C4-2B (cell line): Measurements from ENCODE around the gene PGAM5.

ENCODE experiments used
- H3K27ac ChIP-seq: fragments of 450-650 bp; 2 replicates; pipeline ENCODE4 v1.5.1; 2017
- ZFX ChIP-seq: fragments of 450-650 bp; IDR thresholded peaks from 2 replicates; pipeline ENCODE4 v1.6.1; 2017
- TF ChIP-seq, protein P1 (sequence below): fragments of 450-650 bp; conservative IDR thresholded peaks from 2 replicates; pipeline ENCODE4 v1.5.1; 2017; ENCODE audit warnings: mild to moderate bottlenecking

The PGAM5 gene

GRCh38 chr12:132665794-132666193 lies 44.8 kb upstream of the PGAM5 start:
- H3K27ac ChIP-seq, result no peak overlapping the region
- no peak for TF ChIP-seq ZFX
- TF ChIP-seq, protein P1, sequence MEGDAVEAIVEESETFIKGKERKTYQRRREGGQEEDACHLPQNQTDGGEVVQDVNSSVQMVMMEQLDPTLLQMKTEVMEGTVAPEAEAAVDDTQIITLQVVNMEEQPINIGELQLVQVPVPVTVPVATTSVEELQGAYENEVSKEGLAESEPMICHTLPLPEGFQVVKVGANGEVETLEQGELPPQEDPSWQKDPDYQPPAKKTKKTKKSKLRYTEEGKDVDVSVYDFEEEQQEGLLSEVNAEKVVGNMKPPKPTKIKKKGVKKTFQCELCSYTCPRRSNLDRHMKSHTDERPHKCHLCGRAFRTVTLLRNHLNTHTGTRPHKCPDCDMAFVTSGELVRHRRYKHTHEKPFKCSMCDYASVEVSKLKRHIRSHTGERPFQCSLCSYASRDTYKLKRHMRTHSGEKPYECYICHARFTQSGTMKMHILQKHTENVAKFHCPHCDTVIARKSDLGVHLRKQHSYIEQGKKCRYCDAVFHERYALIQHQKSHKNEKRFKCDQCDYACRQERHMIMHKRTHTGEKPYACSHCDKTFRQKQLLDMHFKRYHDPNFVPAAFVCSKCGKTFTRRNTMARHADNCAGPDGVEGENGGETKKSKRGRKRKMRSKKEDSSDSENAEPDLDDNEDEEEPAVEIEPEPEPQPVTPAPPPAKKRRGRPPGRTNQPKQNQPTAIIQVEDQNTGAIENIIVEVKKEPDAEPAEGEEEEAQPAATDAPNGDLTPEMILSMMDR, result no peak

DNA sequence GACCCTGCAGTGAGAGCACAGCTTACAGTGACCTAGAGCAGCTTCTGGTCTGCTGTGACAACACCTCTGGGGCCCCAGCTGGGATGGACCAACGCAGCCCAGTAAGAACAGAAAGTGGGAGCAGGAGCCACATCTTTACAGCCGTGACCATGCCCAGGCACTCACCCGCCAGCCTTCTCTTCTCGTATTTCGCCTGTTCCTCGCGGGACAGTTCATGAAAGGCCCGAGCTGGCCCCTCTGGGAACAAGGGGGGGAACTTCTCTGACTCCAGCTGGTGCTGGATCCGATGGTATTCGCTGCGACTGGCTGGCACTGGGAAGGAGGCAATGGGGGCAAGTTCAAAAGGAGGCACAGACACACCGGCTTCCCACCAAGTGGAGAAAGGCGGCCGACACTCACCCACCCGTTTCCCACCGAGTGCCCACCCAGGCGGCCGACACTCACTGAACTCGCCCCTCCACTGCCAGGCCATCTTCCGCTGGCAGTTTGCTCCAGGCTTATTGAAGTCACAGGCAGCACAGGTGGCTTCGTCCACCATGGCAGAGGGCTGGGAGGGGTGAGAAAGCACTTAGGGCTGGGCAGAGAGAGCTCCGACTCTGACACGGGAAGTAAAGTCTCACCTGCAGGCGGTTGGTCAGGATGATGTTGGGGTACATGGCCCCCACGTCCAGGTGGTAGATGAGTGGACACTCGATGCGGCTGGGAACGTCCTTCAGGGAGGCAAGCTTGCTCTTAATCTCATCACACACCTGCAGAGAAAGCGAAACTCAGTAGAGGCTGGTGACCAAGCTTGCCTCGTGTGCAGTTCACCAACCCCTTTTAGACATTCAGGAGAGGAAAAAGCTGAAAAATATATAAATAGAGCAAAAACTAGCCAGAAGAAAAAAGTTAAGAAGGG lies 42.2 kb upstream of the PGAM5 start:
- TF ChIP-seq, protein P1, result no peak
- TF ChIP-seq ZFX, result no peak
- H3K27ac ChIP-seq, result no peak overlapping the region

DNA sequence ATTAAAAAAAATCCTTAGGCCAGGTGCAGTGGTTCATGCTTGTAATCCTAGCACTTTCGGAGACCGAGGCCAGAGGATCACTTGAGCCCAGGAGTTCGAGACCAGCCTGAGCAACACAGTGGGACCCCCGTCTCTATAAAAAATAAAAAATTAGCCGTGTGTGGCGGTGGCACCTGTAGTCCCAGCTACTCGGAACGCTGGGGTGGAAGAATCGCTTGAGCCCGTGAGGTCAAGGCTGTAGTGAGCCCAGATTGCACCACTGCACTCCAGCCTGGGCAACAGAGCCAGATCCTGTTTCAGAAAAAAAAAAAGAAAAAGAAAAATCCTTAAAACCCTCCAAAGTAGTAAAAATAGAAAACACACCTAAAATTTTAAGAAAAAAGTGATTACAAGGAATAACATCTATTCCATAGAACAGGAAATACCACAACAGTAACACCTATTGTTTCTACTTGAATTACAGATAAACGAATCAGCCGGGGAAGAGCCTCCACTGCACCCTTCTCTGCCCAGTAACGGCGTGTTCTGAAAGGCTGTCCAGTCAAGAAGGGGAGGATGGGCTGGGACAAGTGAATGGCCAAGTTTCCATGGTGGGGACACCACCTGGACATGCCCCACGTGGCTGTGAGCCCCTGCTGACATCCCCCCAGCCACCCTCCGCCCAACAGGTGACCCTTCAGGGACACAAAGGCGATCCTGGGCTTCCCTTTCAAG lies 41.3 kb upstream of the PGAM5 start:
- TF ChIP-seq ZFX, result no peak

GRCh38 chr12:132672116-132672515 lies 38.5 kb upstream of the PGAM5 start:
- H3K27ac ChIP-seq, result no peak overlapping the region
- TF ChIP-seq ZFX, result no peak
- TF ChIP-seq, protein P1, result no peak

More for the DNA sequence above, 41.3 kb upstream of the PGAM5 start:
- H3K27ac ChIP-seq, result no peak overlapping the region

- TF ChIP-seq ZFX, result no peak
- TF ChIP-seq, protein P1, result no peak
- no peak overlapping the region for H3K27ac ChIP-seq
Observed at GRCh38 chr12:132672678-132673077, 38.0 kb upstream of the PGAM5 start.

GRCh38 chr12:132673288-132674179 lies 37.1 kb upstream of the PGAM5 start:
- H3K27ac ChIP-seq, result no peak overlapping the region
- TF ChIP-seq ZFX, result no peak
- TF ChIP-seq, protein P1, result no peak

DNA sequence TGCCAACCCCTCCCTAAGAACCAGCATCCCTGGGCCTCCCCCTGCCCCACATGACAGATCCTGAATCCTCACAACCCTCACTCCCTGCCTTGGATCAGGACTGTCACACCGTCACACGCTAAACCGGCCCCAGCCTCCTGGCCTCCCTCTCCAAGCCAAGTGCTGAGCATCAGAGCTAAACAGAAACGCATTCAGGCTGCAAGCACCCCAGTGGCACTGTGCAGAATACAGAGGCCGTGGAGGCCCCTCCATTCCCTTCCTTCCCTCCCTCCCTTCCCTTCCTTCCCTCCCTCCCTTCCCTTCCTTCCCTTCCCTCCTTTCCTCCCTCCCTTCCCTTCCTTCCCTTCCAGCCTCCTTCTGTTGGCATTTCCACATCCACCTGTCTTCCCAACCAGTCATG lies 36.1 kb upstream of the PGAM5 start:
- H3K27ac ChIP-seq, result no peak overlapping the region
- no peak for TF ChIP-seq ZFX
- TF ChIP-seq, protein P1, result no peak
